ENCODE results near the gene OR2T3.
"Not testable (repeated sequence)": the region's sequence is repeated elsewhere in the genome, so short reads cannot be mapped to it uniquely, and the experiment has no call there.

DNA sequence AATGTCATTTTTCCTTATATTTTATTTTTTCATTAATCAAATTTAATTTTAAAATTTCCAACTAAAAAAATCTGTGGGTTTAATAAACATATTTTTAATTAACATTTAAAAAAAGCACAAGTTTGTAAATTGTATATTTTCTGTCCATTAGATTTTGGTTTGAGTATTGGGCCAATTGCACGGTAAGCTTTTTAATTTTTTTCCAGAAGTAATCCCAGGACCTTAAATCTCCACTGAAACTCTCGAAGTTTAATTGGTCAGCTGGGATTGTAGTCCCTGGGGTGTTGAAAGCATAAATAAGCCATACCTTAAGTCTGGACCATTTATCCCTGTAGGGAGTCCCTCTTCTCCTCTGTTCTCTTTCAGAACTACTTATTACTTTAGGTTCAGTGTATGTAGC is 34.6 kb downstream of the OR2T3 start, which contains the start of gene OR2G6:
- not testable (repeated sequence) for TF ChIP-seq POLR2AphosphoS5 (IDR thresholded peaks at IDR 0.05)
- TF ChIP-seq, protein P1, sequence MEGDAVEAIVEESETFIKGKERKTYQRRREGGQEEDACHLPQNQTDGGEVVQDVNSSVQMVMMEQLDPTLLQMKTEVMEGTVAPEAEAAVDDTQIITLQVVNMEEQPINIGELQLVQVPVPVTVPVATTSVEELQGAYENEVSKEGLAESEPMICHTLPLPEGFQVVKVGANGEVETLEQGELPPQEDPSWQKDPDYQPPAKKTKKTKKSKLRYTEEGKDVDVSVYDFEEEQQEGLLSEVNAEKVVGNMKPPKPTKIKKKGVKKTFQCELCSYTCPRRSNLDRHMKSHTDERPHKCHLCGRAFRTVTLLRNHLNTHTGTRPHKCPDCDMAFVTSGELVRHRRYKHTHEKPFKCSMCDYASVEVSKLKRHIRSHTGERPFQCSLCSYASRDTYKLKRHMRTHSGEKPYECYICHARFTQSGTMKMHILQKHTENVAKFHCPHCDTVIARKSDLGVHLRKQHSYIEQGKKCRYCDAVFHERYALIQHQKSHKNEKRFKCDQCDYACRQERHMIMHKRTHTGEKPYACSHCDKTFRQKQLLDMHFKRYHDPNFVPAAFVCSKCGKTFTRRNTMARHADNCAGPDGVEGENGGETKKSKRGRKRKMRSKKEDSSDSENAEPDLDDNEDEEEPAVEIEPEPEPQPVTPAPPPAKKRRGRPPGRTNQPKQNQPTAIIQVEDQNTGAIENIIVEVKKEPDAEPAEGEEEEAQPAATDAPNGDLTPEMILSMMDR (IDR thresholded peaks at IDR 0.05) = not testable (repeated sequence)

Data from transverse colon (tissue), 4 donors.